A549 (cell line): ENCODE data around the gene SLC36A1.

Experiments used
- CHD2 ChIP-seq: fragments of 150-350 bp; IDR thresholded peaks from 2 replicates; pipeline ENCODE4 v1.6.1; 2014; ENCODE audit warnings: low read length; ENCODE audit not compliant: partially characterized antibody
- CTCF ChIP-seq: fragments of >200 bp; sonication (Bioruptor Twin); formaldehyde crosslinking; IDR thresholded peaks from 3 replicates; pipeline ENCODE4 v1.5.1; 2016
- MAX ChIP-seq: IDR thresholded peaks from 2 replicates; pipeline ENCODE4 v1.6.1; 2012
- MYC ChIP-seq: IDR thresholded peaks from 2 replicates; pipeline ENCODE4 v1.6.1; 2012; ENCODE audit warnings: mild to moderate bottlenecking, inconsistent platforms, low read length, improper control_type of control experiment, borderline replicate concordance
- PHF8 ChIP-seq: fragments of 200-600 bp; sonication (generic); IDR thresholded peaks from 2 replicates; pipeline ENCODE4 v1.6.1; 2016; ENCODE audit warnings: low read depth, mild to moderate bottlenecking, antibody characterized with exemption, moderate library complexity, borderline replicate concordance
- POLR2A ChIP-seq: IDR thresholded peaks from 2 replicates; pipeline ENCODE4 v1.6.1; 2012; ENCODE audit warnings: mild to moderate bottlenecking, low read length
- POLR2AphosphoS2 ChIP-seq: conservative IDR thresholded peaks from 2 replicates; pipeline ENCODE4 v1.6.1; 2012; ENCODE audit warnings: low read length, improper control_type of control experiment, inconsistent platforms
- RAD21 ChIP-seq, 2 experiments: fragments of >200 bp in 1 of 2; sonication (Bioruptor Twin) in 1 of 2; formaldehyde crosslinking in 1 of 2; IDR thresholded peaks in 1 of 2; conservative IDR thresholded peaks in 1 of 2; 2 replicates in 1 of 2; 3 replicates in 1 of 2; pipeline ENCODE4 v1.6.1; 2012 to 2018; ENCODE audit warnings: inconsistent platforms in 1 of 2
- RCOR1 ChIP-seq: fragments of 150-350 bp; IDR thresholded peaks from 2 replicates; pipeline ENCODE4 v1.6.1; 2014; ENCODE audit warnings: antibody characterized with exemption, low read length, low read depth
- USF2 ChIP-seq: fragments of 450-650 bp; IDR thresholded peaks from 2 replicates; pipeline ENCODE4 v1.6.1; 2014; ENCODE audit warnings: antibody characterized with exemption
- ZFP36 ChIP-seq: fragments of 450-650 bp; IDR thresholded peaks from 2 replicates; pipeline ENCODE4 v1.6.1; 2014; ENCODE audit warnings: borderline replicate concordance; ENCODE audit not compliant: partially characterized antibody
- TF ChIP-seq, protein P1 (sequence below): fragments of 200-600 bp; sonication (generic); IDR thresholded peaks from 2 replicates; pipeline ENCODE4 v1.6.1; 2016; ENCODE audit warnings: antibody characterized with exemption, mild to moderate bottlenecking, moderate library complexity
- TF ChIP-seq, protein P2 (sequence below): fragments of >200 bp; sonication (Bioruptor Twin); formaldehyde crosslinking; IDR thresholded peaks from 3 replicates; pipeline ENCODE4 v1.6.1; 2016

DNA sequence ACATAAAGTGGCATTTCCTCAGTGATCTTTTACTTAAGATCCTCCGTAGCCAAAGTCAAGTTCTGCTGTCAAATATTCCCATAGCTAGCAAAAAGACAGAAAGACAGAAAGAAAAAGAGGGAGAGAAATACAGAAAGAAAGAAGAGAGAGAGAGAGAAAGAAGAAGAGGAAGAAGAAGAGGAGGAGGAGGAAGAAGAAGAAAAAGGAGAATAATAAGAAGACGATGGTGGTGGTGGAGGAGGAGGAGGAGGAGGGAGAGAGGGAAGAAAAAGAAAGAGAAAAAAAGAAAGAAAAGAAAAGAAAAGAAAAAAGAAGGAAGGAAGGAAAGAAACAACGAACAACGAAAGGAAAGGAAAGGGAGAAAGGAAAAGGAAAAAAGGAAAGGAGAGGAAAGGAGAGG, 89.6 kb downstream of the SLC36A1 start:
- TF ChIP-seq RCOR1 (no peak), POLR2A (no peak), USF2 (no peak), CTCF (no peak), MAX (no peak), RAD21 (conservative IDR thresholded peaks at IDR 0.05 in 1 of 2, IDR thresholded peaks at IDR 0.05 in 1 of 2) (no peak), ZFP36 (no peak), POLR2AphosphoS2 (no peak), CHD2 (no peak), MYC (no peak), PHF8 (no peak)
- TF ChIP-seq, protein P1, sequence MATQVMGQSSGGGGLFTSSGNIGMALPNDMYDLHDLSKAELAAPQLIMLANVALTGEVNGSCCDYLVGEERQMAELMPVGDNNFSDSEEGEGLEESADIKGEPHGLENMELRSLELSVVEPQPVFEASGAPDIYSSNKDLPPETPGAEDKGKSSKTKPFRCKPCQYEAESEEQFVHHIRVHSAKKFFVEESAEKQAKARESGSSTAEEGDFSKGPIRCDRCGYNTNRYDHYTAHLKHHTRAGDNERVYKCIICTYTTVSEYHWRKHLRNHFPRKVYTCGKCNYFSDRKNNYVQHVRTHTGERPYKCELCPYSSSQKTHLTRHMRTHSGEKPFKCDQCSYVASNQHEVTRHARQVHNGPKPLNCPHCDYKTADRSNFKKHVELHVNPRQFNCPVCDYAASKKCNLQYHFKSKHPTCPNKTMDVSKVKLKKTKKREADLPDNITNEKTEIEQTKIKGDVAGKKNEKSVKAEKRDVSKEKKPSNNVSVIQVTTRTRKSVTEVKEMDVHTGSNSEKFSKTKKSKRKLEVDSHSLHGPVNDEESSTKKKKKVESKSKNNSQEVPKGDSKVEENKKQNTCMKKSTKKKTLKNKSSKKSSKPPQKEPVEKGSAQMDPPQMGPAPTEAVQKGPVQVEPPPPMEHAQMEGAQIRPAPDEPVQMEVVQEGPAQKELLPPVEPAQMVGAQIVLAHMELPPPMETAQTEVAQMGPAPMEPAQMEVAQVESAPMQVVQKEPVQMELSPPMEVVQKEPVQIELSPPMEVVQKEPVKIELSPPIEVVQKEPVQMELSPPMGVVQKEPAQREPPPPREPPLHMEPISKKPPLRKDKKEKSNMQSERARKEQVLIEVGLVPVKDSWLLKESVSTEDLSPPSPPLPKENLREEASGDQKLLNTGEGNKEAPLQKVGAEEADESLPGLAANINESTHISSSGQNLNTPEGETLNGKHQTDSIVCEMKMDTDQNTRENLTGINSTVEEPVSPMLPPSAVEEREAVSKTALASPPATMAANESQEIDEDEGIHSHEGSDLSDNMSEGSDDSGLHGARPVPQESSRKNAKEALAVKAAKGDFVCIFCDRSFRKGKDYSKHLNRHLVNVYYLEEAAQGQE, result no peak
- TF ChIP-seq, protein P2, sequence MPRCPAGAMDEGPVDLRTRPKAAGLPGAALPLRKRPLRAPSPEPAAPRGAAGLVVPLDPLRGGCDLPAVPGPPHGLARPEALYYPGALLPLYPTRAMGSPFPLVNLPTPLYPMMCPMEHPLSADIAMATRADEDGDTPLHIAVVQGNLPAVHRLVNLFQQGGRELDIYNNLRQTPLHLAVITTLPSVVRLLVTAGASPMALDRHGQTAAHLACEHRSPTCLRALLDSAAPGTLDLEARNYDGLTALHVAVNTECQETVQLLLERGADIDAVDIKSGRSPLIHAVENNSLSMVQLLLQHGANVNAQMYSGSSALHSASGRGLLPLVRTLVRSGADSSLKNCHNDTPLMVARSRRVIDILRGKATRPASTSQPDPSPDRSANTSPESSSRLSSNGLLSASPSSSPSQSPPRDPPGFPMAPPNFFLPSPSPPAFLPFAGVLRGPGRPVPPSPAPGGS, result no peak
